ENCODE data around the gene ACBD3. TPM values are rescaled to one million over a fixed set of nuclear protein-coding genes. Genes with fewer than 3 reads are reported as not detected.
"Not testable (repeated sequence)": the region's sequence is repeated elsewhere in the genome, so short reads cannot be mapped to it uniquely, and the experiment has no call there.

ACBD3 gene
- total RNA-seq, 2 donors from 2014 or later = 44.7 to 59.8 TPM

GRCh38 chr1:226207048-226207447 lies 20.5 kb upstream of the ACBD3 start:
- no peak for DNase-seq (ENCODE audit: low spot score)
- H3K9me3 ChIP-seq = no peaks in the 10 kb centered on the region
- H3K4me1 ChIP-seq (ENCODE audit: control insufficient read depth in 1 of 2, low read depth in 2 of 2) = no peaks in the 10 kb centered on the region

GRCh38 chr1:226204198-226204597 lies 17.7 kb upstream of the ACBD3 start:
- no peaks in the 10 kb centered on the region for H3K27me3 ChIP-seq (replicated peaks; ENCODE audit: insufficient read depth)
- H3K36me3 ChIP-seq = no peaks in the 10 kb centered on the region
- no peak for ATAC-seq (ENCODE audit: insufficient number of reproducible peaks, low FRiP score, low read depth)
- no peaks in the 10 kb centered on the region for H3K9me3 ChIP-seq
- no peak overlapping the region for H3K4me3 ChIP-seq
- TF ChIP-seq CTCF (IDR thresholded peaks at IDR 0.05) = no peak
- H3K4me1 ChIP-seq (ENCODE audit: control insufficient read depth in 1 of 2, low read depth in 2 of 2) = no peaks in the 10 kb centered on the region
- DNase-seq (ENCODE audit: low spot score) = no peak
- H3K27ac ChIP-seq = no peak overlapping the region

More at GRCh38 chr1:226207048-226207447, 20.5 kb upstream of the ACBD3 start:
- no peaks in the 10 kb centered on the region for H3K27me3 ChIP-seq (replicated peaks; ENCODE audit: insufficient read depth)
- no peaks in the 10 kb centered on the region for H3K36me3 ChIP-seq
- TF ChIP-seq CTCF (IDR thresholded peaks at IDR 0.05) = no peak
- no peak overlapping the region for H3K4me3 ChIP-seq
- H3K27ac ChIP-seq = no peak overlapping the region
- ATAC-seq (ENCODE audit: insufficient number of reproducible peaks, low FRiP score, low read depth) = no peak

GRCh38 chr1:226203655-226204054 lies 17.1 kb upstream of the ACBD3 start:
- no peak overlapping the region for H3K4me3 ChIP-seq
- no peaks in the 10 kb centered on the region for H3K4me1 ChIP-seq (ENCODE audit: control insufficient read depth in 1 of 2, low read depth in 2 of 2)
- H3K27me3 ChIP-seq (replicated peaks; ENCODE audit: insufficient read depth) = no peaks in the 10 kb centered on the region
- H3K27ac ChIP-seq = no peak overlapping the region
- DNase-seq (ENCODE audit: low spot score) (no peak), ATAC-seq (ENCODE audit: insufficient number of reproducible peaks, low FRiP score, low read depth) (no peak)
- no peaks in the 10 kb centered on the region for H3K9me3 ChIP-seq
- H3K36me3 ChIP-seq = no peaks in the 10 kb centered on the region
- no peak for TF ChIP-seq CTCF (IDR thresholded peaks at IDR 0.05)

- Histone ChIP-seq H3K27me3 (replicated peaks; ENCODE audit: insufficient read depth) (no peaks in the 10 kb centered on the region), H3K4me3 (no peak overlapping the region), H3K27ac (no peak overlapping the region), H3K36me3 (no peaks in the 10 kb centered on the region), H3K4me1 (ENCODE audit: control insufficient read depth in 1 of 2, low read depth in 2 of 2) (no peaks in the 10 kb centered on the region), H3K9me3 (no peaks in the 10 kb centered on the region)
- TF ChIP-seq CTCF (IDR thresholded peaks at IDR 0.05) = no peak
- DNase-seq (ENCODE audit: low spot score) (no peak), ATAC-seq (ENCODE audit: insufficient number of reproducible peaks, low FRiP score, low read depth) (no peak)
Observed at GRCh38 chr1:226203240-226203639, 16.7 kb upstream of the ACBD3 start.

- H3K4me1 ChIP-seq (ENCODE audit: control insufficient read depth in 1 of 2, low read depth in 2 of 2); H3K9me3 ChIP-seq; H3K36me3 ChIP-seq; ATAC-seq (ENCODE audit: insufficient number of reproducible peaks, low FRiP score, low read depth); DNase-seq (ENCODE audit: low spot score); H3K27ac ChIP-seq; H3K4me3 ChIP-seq; H3K27me3 ChIP-seq (replicated peaks; ENCODE audit: insufficient read depth): not testable (repeated sequence)
Observed at GRCh38 chr1:226202666-226203065, 16.1 kb upstream of the ACBD3 start.

GRCh38 chr1:226202246-226202645 lies 15.7 kb upstream of the ACBD3 start:
- no peaks in the 10 kb centered on the region for H3K4me1 ChIP-seq (ENCODE audit: control insufficient read depth in 1 of 2, low read depth in 2 of 2)
- H3K27me3 ChIP-seq (replicated peaks; ENCODE audit: insufficient read depth) = no peaks in the 10 kb centered on the region
- H3K36me3 ChIP-seq = no peaks in the 10 kb centered on the region
- H3K4me3 ChIP-seq = no peak overlapping the region
- H3K27ac ChIP-seq = no peak overlapping the region
- ATAC-seq (ENCODE audit: insufficient number of reproducible peaks, low FRiP score, low read depth) (no peak), DNase-seq (ENCODE audit: low spot score) (no peak)
- H3K9me3 ChIP-seq = no peaks in the 10 kb centered on the region
- no peak for TF ChIP-seq CTCF (IDR thresholded peaks at IDR 0.05)

Measured in thoracic aorta (tissue), 2 donors.